K562 (cell line): Measurements from ENCODE around the gene LYZL4. TPM values are rescaled to one million over a fixed set of nuclear protein-coding genes. Genes with fewer than 3 reads are reported as not detected.

ENCODE experiments used
- BCL6 ChIP-seq: fragments of 250-450 bp; sonication (Bioruptor Pico); IDR thresholded peaks from 2 replicates; pipeline ENCODE4 v1.4.0; 2020
- BRD9 ChIP-seq: fragments of 450-650 bp; IDR thresholded peaks from 2 replicates; pipeline ENCODE4 v1.6.1; 2018; ENCODE audit warnings: low read depth; ENCODE audit not compliant: partially characterized antibody
- EGR1 ChIP-seq: fragments of 450-650 bp; conservative IDR thresholded peaks from 2 replicates; pipeline ENCODE4 v1.6.1; 2017; ENCODE audit warnings: mild to moderate bottlenecking
- MYNN ChIP-seq, 2 experiments: sonication (generic); formaldehyde crosslinking in 1 of 2; IDR thresholded peaks; 2 replicates each; pipeline versions ENCODE4 v1.5.0 to v1.6.1; 2016 to 2020; ENCODE audit warnings: antibody characterized with exemption in 1 of 2, missing genetic modification reagents in 1 of 2
- NCOR1 ChIP-seq: fragments of 450-650 bp; IDR thresholded peaks from 2 replicates; pipeline ENCODE4 v1.6.1; 2016; ENCODE audit warnings: mild to moderate bottlenecking, moderate library complexity
- NFIX ChIP-seq: fragments of 250-450 bp; sonication (Bioruptor Pico); IDR thresholded peaks from 2 replicates; pipeline ENCODE4 v1.4.0; 2020; ENCODE audit warnings: low read depth, mild to moderate bottlenecking, moderate library complexity
- RBM25 ChIP-seq: fragments of 200-400 bp; formaldehyde crosslinking; IDR thresholded peaks from 2 replicates; pipeline ENCODE4 v1.6.1; 2018; ENCODE audit warnings: low read length, low read depth, moderate library complexity; ENCODE audit not compliant: severe bottlenecking
- TAF7 ChIP-seq: fragments of 450-650 bp; IDR thresholded peaks from 2 replicates; pipeline ENCODE4 v1.6.1; 2016; ENCODE audit warnings: missing genetic modification characterization, missing compliant biosample characterization
- TCFL5 ChIP-seq: fragments of 250-450 bp; sonication (Bioruptor Pico); conservative IDR thresholded peaks from 2 replicates; pipeline ENCODE4 v1.6.1; 2021; ENCODE audit warnings: mild to moderate bottlenecking, moderate library complexity, matching md5 sums
- TEAD4 ChIP-seq, 2 experiments: sonication (generic) in 1 of 2; formaldehyde crosslinking in 1 of 2; IDR thresholded peaks; 2 replicates each; pipeline versions ENCODE4 v1.6.1 to v1.8.0; 2012 to 2022; ENCODE audit warnings: borderline replicate concordance in 1 of 2, inconsistent platforms in 1 of 2, low read length in 1 of 2, mild to moderate bottlenecking in 1 of 2, missing genetic modification reagents in 1 of 2
- ZNF197 ChIP-seq: fragments of 200-800 bp; sonication (Bioruptor generic); IDR thresholded peaks from 2 replicates; pipeline ENCODE4 v1.6.1; 2016; ENCODE audit warnings: low read depth, missing genetic modification characterization, missing compliant biosample characterization
- ZNF589 ChIP-seq: fragments of 200-800 bp; sonication (Bioruptor generic); IDR thresholded peaks from 2 replicates; pipeline ENCODE4 v1.6.1; 2016; ENCODE audit warnings: low read depth, missing genetic modification characterization, missing compliant biosample characterization
- ZNF609 ChIP-seq: sonication (generic); formaldehyde crosslinking; IDR thresholded peaks from 2 replicates; pipeline ENCODE4 v1.8.1; 2023; ENCODE audit warnings: missing genetic modification reagents, mild to moderate bottlenecking, borderline replicate concordance
- ZNF75A ChIP-seq: fragments of 450-650 bp; formaldehyde crosslinking; IDR thresholded peaks from 2 replicates; pipeline ENCODE4 v1.4.0; 2020; ENCODE audit warnings: mild to moderate bottlenecking
- ZNF780A ChIP-seq: fragments of 250-450 bp; sonication (Bioruptor Pico); IDR thresholded peaks from 2 replicates; pipeline ENCODE4 v1.5.0; 2021; ENCODE audit warnings: mild to moderate bottlenecking
- polyA plus RNA-seq, 8 experiments: library from polyadenylated mRNA; depleted of rRNA in 4 of 8; stranded (reverse) in 5 of 8; unstranded in 3 of 8; fragments of >200 nt; fragmentation: Nextera tagmentation in 2 of 8; fragmentation: Illumina TruSeq in 1 of 8; extraction: Ambion mirVana in 2 of 8; extraction: Trizol in 1 of 8; gene quantifications; 2 replicates each; pipeline versions ENCODE4 v1.2.1 to v1.2.3, GENCODE V29; 2011 to 2014; ENCODE audit warnings: inconsistent platforms in 1 of 8, missing spikeins in 1 of 8
- total RNA-seq, 7 experiments: library from RNA; depleted of rRNA in 6 of 7; stranded (reverse); fragments of >200 nt in 6 of 7; fragmentation: Illumina TruSeq in 2 of 7; extraction: Trizol in 2 of 7; gene quantifications; 2 replicates each; pipeline versions ENCODE4 v1.2.1 to v1.2.3, GENCODE V29; 2011 to 2021; ENCODE audit warnings: low replicate concordance in 1 of 7

Gene LYZL4
- total and polyA plus RNA-seq, 9 of the 15 experiments (the other 6 are each of a cell fraction or from before 2014, with no cell fraction given) = not detected

- no peak for TF ChIP-seq ZNF609 (CRISPR knock-in tag)
- 0 out of 2 replicates have a peak, but pooled peaks have one; percentile 14 for TF ChIP-seq ZNF75A
- no peak for TF ChIP-seq NFIX (CRISPR knock-in tag)
- TF ChIP-seq RBM25 = peak; percentile 82
- TF ChIP-seq TAF7 (tag) = no peak
- no peak for TF ChIP-seq BRD9
- no peak for TF ChIP-seq TCFL5 (CRISPR knock-in tag)
- peak; percentile 97 for TF ChIP-seq TEAD4 (IDR thresholded peaks at IDR 0.05; ENCODE audit: low read length)
- TF ChIP-seq TEAD4 (CRISPR knock-in tag; IDR thresholded peaks at IDR 0.05; ENCODE audit: borderline replicate concordance) = no peak
- no peak for TF ChIP-seq MYNN (IDR thresholded peaks at IDR 0.05)
- TF ChIP-seq MYNN (CRISPR knock-in tag; IDR thresholded peaks at IDR 0.05) = no peak
- no peak for TF ChIP-seq ZNF780A (CRISPR knock-in tag)
- peak; percentile 89 for TF ChIP-seq BCL6
- peak; percentile 82; the same call in 1 of the 2 replicates for TF ChIP-seq ZNF197 (CRISPR knock-in tag)
- TF ChIP-seq EGR1 = no peak
- TF ChIP-seq ZNF589 (CRISPR knock-in tag) = peak; percentile 82
- peak; percentile 84 for TF ChIP-seq NCOR1
Measured at GRCh38 chr3:42349765-42350594, 60.4 kb downstream of the LYZL4 start (continued).
